PC-9 (cell line): ENCODE measurements around the gene HTATIP2. TPM values are rescaled to one million over a fixed set of nuclear protein-coding genes. Genes with fewer than 3 reads are reported as not detected.
A peak's percentile ranks its signal among the peaks of the same experiment; 100 is the strongest.

Experiments used
- Bru-seq: library from RNA; stranded (reverse); fragments of 400-500 nt; gene quantifications from one replicate; lab custom pipeline; 2021; lab: Mats Ljungman, UMichigan
- BruChase-seq, 2 experiments: library from RNA; stranded (reverse); fragments of 400-500 nt; gene quantifications; one replicate each; lab custom pipeline; 2021; lab: Mats Ljungman, UMichigan
- BruUV-seq: library from RNA; stranded (reverse); fragments of 400-500 nt; replicated peaks from 2 replicates; lab custom pipeline; 2021; lab: Mats Ljungman, UMichigan
- CTCF ChIA-PET: fragments of 300-600 bp; sonication (Branson Sonifier 250); formaldehyde crosslinking; loops from one replicate; lab custom pipeline; 2022; ENCODE audit warnings: antibody characterized with exemption; lab: Charles Lee
- POLR2A ChIA-PET: fragments of 300-600 bp; sonication (Branson Sonifier 250); formaldehyde crosslinking; loops from one replicate; lab custom pipeline; 2022; ENCODE audit warnings: antibody characterized with exemption; ENCODE audit not compliant: unreplicated experiment; lab: Charles Lee
- DNase-seq, 2 experiments: peaks; one replicate each; pipeline versions ENCODE4 v3.0.0 to v3.0.0-alpha.2; 2015 to 2022; ENCODE audit warnings: mixed read lengths in 1 of 2
- H2AFZ ChIP-seq: fragments of 200-600 bp; sonication (generic); 2 replicates; pipeline ENCODE4 v1.8.1; 2017; ENCODE audit warnings: antibody characterized with exemption
- H3F3A ChIP-seq: fragments of 200-600 bp; sonication (generic); 2 replicates; pipeline ENCODE4 v1.8.1; 2017; ENCODE audit warnings: antibody characterized with exemption, mild to moderate bottlenecking, low read depth; ENCODE audit not compliant: insufficient read depth
- H3K27ac ChIP-seq: fragments of 200-600 bp; sonication (generic); 2 replicates; pipeline ENCODE4 v1.6.1; 2016; ENCODE audit warnings: mixed run types
- H3K27me3 ChIP-seq: fragments of 200-600 bp; sonication (generic); 2 replicates; pipeline ENCODE4 v1.6.1; 2016; ENCODE audit warnings: low read depth, mixed run types; ENCODE audit not compliant: insufficient read depth
- H3K36me3 ChIP-seq: fragments of 200-600 bp; sonication (generic); 2 replicates; pipeline ENCODE4 v1.6.1; 2016; ENCODE audit warnings: low read depth, mixed run types
- H3K4me1 ChIP-seq: fragments of 200-600 bp; sonication (generic); replicated peaks from 2 replicates; pipeline ENCODE4 v1.6.1; 2016; ENCODE audit warnings: mixed run types; ENCODE audit not compliant: insufficient read depth
- H3K4me2 ChIP-seq: fragments of 200-600 bp; sonication (generic); 2 replicates; pipeline ENCODE4 v1.6.1; 2017; ENCODE audit warnings: mixed run types
- H3K4me3 ChIP-seq: fragments of 200-600 bp; sonication (generic); 2 replicates; pipeline ENCODE4 v1.6.1; 2016; ENCODE audit warnings: mixed run types
- H3K79me2 ChIP-seq: fragments of 200-600 bp; sonication (generic); 2 replicates; pipeline ENCODE4 v1.6.1; 2017; ENCODE audit warnings: low read depth, mixed run types
- H3K9me2 ChIP-seq: fragments of 200-600 bp; sonication (generic); 2 replicates; pipeline ENCODE4 v1.8.1; 2017; ENCODE audit warnings: mild to moderate bottlenecking; ENCODE audit not compliant: insufficient read depth
- H3K9me3 ChIP-seq: fragments of 200-600 bp; sonication (generic); 2 replicates; pipeline ENCODE4 v1.8.1; 2016; ENCODE audit warnings: low read depth; ENCODE audit not compliant: insufficient read depth
- H4K20me1 ChIP-seq: fragments of 200-600 bp; sonication (generic); 2 replicates; pipeline ENCODE4 v1.8.1; 2017; ENCODE audit not compliant: insufficient read depth
- EZH2 ChIP-seq: fragments of 200-600 bp; sonication (generic); IDR thresholded peaks from 2 replicates; pipeline ENCODE4 v1.8.0; 2017; ENCODE audit warnings: antibody characterized with exemption, low read depth
- intact Hi-C: fragments of 100-400 bp; cut with micrococcal nuclease; formaldehyde crosslinking; loops from one replicate; pipeline ENCODE4 v1.10.0; 2022; ENCODE audit not compliant: unreplicated experiment
- long read RNA-seq: library from polyadenylated mRNA; stranded (forward); transcript quantifications from one replicate; pipeline ENCODE4 v2.0.0, GENCODE V29; 2022
- total RNA-seq: library from RNA; stranded (reverse); gene quantifications from 2 replicates; pipeline ENCODE4 v1.2.3, GENCODE V29; 2021
- TF ChIP-seq, protein P1 (sequence below): fragments of 200-600 bp; sonication (generic); conservative IDR thresholded peaks from 2 replicates; pipeline ENCODE4 v1.6.1; 2017; ENCODE audit warnings: mixed run types, antibody characterized with exemption, mild to moderate bottlenecking, moderate library complexity

Gene HTATIP2
- total RNA-seq: 180 and 194 TPM in 2 replicates
- Bru-seq, nascent RNA: percentile 88 among the genes with signal in this experiment
- BruChase-seq, experiment 1, labeled RNA remaining after a 2-hour chase: percentile 82 among the genes with signal in this experiment
- BruChase-seq, experiment 2, labeled RNA remaining after a 6-hour chase: percentile 89 among the genes with signal in this experiment
- long read RNA-seq, transcript HTATIP2-202 (6 exons, 886 nt): minor isoform, 65 of 492 reads
- long read RNA-seq, transcript HTATIP2-203 (6 exons, 967 nt): minor isoform, 69 of 492 reads
- long read RNA-seq, transcript HTATIP2-204 (5 exons, 1,748 nt): minor isoform, 97 of 492 reads
- long read RNA-seq, transcript HTATIP2-201 (6 exons, 1,477 nt): major isoform, 204 of 492 reads
- long read RNA-seq, partial matches to known transcripts: 23 of 492 reads
- long read RNA-seq, other reads (novel, unspliced or antisense): 11 of 492 reads

DNA sequence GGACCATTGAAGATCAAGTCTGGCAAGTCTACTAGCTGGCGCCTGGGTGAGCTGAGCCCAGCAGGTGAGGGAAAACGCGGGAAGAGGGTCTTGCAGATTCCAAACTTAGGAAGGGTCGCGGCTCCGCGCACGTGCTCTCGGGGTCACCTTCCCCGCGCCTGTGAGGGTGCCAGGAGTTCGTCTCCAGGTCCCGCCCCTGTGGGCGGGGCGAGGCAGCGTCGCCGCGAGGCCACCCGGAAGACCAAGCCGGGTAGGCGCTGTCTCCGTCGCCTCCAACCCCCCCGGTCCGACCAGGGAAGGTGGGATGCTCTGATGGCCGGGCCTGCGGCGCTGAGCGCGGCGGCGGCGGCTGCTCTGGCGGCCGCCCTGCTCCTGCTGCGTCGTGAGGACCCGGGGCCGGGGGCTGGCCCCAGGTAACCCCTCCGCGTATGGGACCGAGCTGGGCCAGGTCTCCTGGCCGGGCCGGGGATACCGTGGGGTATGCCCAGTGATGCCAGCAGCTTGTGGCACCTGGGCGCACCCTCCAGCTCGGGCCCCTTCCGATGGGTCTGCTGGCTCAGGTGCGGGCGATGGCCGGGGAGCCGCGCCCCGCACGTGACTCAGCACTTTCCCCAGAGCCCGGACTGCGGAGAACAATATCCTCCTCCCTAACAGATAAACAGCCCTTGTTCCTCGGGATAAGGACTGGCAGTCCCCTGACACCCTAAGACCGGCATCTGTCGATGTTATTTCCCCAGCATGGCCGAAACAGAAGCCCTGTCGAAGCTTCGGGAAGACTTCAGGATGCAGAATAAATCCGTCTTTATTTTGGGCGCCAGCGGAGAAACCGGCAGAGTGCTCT, at the start of gene HTATIP2:
TSS of gene HTATIP2 (plus strand) at position 215 of the 841 bp plus-strand sequence. CDS start at position 739, 524 bp downstream.
- TSS peak; percentile 65 for BruUV-seq
- Histone ChIP-seq H3K9me3 (no peaks in the 10 kb centered on the region), H3K27ac (peak within 1 kb of the TSS; percentile 86), H4K20me1 (no peaks in the 10 kb centered on the region), H3K36me3 (no peaks in the 10 kb centered on the region; the same call in 1 of the 2 replicates), H3K79me2 (peaks cover 33% of the 10 kb centered on the region), H3K9me2 (no peaks in the 10 kb centered on the region), H3K27me3 (no peaks in the 10 kb centered on the region), H3K4me3 (peak within 1 kb of the TSS; percentile 76), H3K4me2 (peak within 1 kb of the TSS; percentile 90), H2AFZ (peak within 1 kb of the TSS; percentile 86), H3K4me1 (peaks cover 41% of the 10 kb centered on the region), H3F3A (peaks cover 21% of the 10 kb centered on the region)
- ChIA-PET CTCF (interaction anchor here (0.5 kb wide), 1 partner anchor 449 kb away, joined by 7 read pairs; no protein-coding TSS in a partner anchor), POLR2A (no interaction called here)
- peak; percentile 40 to 57 for DNase-seq
- intact Hi-C loops: loop anchor here (10.0 kb wide), 1 partner anchor 329 kb away; no protein-coding TSS in a partner anchor
- no peak for TF ChIP-seq EZH2
- TF ChIP-seq, protein P1, sequence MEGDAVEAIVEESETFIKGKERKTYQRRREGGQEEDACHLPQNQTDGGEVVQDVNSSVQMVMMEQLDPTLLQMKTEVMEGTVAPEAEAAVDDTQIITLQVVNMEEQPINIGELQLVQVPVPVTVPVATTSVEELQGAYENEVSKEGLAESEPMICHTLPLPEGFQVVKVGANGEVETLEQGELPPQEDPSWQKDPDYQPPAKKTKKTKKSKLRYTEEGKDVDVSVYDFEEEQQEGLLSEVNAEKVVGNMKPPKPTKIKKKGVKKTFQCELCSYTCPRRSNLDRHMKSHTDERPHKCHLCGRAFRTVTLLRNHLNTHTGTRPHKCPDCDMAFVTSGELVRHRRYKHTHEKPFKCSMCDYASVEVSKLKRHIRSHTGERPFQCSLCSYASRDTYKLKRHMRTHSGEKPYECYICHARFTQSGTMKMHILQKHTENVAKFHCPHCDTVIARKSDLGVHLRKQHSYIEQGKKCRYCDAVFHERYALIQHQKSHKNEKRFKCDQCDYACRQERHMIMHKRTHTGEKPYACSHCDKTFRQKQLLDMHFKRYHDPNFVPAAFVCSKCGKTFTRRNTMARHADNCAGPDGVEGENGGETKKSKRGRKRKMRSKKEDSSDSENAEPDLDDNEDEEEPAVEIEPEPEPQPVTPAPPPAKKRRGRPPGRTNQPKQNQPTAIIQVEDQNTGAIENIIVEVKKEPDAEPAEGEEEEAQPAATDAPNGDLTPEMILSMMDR: no peak

DNA sequence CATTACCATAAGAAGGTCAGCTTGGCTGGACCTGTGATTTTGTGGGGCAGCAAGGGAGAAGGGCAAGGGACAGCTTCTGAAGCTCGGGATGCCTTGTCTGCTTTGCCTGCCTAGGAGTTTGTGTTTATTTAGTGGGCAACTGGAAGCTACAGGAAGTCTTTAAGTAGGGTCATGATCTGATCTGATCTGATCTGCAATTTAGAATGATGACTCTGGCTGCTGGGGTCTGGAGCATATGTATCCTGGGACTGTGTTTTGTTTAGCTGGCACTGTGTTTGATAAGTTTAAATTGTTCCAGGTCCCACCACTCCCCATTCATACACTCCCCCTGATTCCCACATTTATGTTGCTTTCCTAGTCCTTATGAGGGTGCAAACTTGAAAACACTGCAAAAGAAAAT, 47.7 kb upstream of the HTATIP2 start:
- Histone ChIP-seq H3K36me3 (no peaks in the 10 kb centered on the region), H2AFZ (no peak overlapping the region), H3K79me2 (no peaks in the 10 kb centered on the region), H3K4me3 (no peak overlapping the region), H3K4me2 (no peak overlapping the region), H3K27me3 (peaks cover 16% of the 10 kb centered on the region), H3K9me3 (no peaks in the 10 kb centered on the region), H4K20me1 (no peaks in the 10 kb centered on the region), H3F3A (no peaks in the 10 kb centered on the region), H3K4me1 (no peaks in the 10 kb centered on the region), H3K27ac (no peak overlapping the region), H3K9me2 (no peaks in the 10 kb centered on the region)
- BruUV-seq: no TSS peak
- CTCF ChIA-PET: no interaction called here
- intact Hi-C loops: no loop called here
- TF ChIP-seq, protein P1: no peak
- TF ChIP-seq EZH2: no peak
- DNase-seq: no peak
- POLR2A ChIA-PET: no interaction called here

DNA sequence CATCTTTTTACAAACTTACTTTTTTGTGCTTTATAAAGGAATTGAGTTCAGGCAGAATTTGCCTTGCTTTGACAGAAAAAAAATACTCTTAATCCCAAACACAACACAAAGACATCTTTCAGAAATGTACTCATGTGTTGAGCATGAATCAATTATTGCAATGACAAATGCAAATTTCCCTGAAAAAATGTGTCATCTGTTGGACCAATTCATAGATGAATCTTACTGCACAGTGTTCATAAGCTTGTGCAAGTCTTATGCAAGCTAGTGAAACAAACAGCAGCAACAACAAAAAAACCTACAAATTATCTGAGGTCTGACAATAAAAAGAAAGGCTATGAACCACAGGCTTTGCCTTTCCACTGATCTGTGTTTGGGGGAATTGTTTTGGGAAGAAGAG, 42.3 kb upstream of the HTATIP2 start:
- Histone ChIP-seq H2AFZ (no peak overlapping the region), H3K4me3 (no peak overlapping the region), H4K20me1 (no peaks in the 10 kb centered on the region), H3K9me2 (no peaks in the 10 kb centered on the region), H3K36me3 (no peaks in the 10 kb centered on the region), H3K27me3 (peaks cover 15% of the 10 kb centered on the region), H3K9me3 (no peaks in the 10 kb centered on the region), H3K27ac (no peak overlapping the region), H3K79me2 (no peaks in the 10 kb centered on the region), H3K4me1 (no peaks in the 10 kb centered on the region), H3K4me2 (no peak overlapping the region), H3F3A (no peaks in the 10 kb centered on the region)
- CTCF ChIA-PET: no interaction called here
- no TSS peak for BruUV-seq
- DNase-seq: no peak
- intact Hi-C loops: no loop called here
- POLR2A ChIA-PET: no interaction called here
- TF ChIP-seq EZH2: no peak
- TF ChIP-seq, protein P1: no peak
